ENCODE data around the gene ZBTB46.

ZBTB46 gene

GRCh38 chr20:63765082-63765873 lies 65.8 kb downstream of the ZBTB46 start:
- no peak for DNase-seq

- no peak for DNase-seq
Measured at GRCh38 chr20:63759377-63759901, 71.6 kb downstream of the ZBTB46 start.

- DNase-seq = no peak
Measured at GRCh38 chr20:63758152-63758551, 72.9 kb downstream of the ZBTB46 start.

- no peak for DNase-seq
Measured at GRCh38 chr20:63756648-63756991, 74.4 kb downstream of the ZBTB46 start.

GRCh38 chr20:63755933-63756647 lies 75.0 kb downstream of the ZBTB46 start:
- DNase-seq = no peak

- DNase-seq = no peak
Measured at GRCh38 chr20:63754008-63754407, 77.1 kb downstream of the ZBTB46 start.

- no peak for DNase-seq
Measured at GRCh38 chr20:63753381-63753780, 77.7 kb downstream of the ZBTB46 start.

- DNase-seq = no peak
Measured at GRCh38 chr20:63752411-63753101, 78.5 kb downstream of the ZBTB46 start.

GRCh38 chr20:63751471-63752271 lies 79.4 kb downstream of the ZBTB46 start:
- no peak for DNase-seq

GRCh38 chr20:63750807-63751470 lies 80.1 kb downstream of the ZBTB46 start:
- DNase-seq = no peak

- no peak for DNase-seq
Measured at GRCh38 chr20:63749597-63750508, 81.2 kb downstream of the ZBTB46 start.

- no peak for DNase-seq
Measured at GRCh38 chr20:63748934-63749270, 82.2 kb downstream of the ZBTB46 start.

- DNase-seq = no peak
Measured at GRCh38 chr20:63748070-63748933, 82.8 kb downstream of the ZBTB46 start.

GRCh38 chr20:63747622-63748069 lies 83.4 kb downstream of the ZBTB46 start:
- no peak for DNase-seq

GRCh38 chr20:63746751-63747315 lies 84.2 kb downstream of the ZBTB46 start:
- DNase-seq = no peak

GRCh38 chr20:63745961-63746731 lies 84.9 kb downstream of the ZBTB46 start:
- no peak for DNase-seq

GRCh38 chr20:63745424-63745805 lies 85.6 kb downstream of the ZBTB46 start:
- DNase-seq = no peak

GRCh38 chr20:63744574-63745423 lies 86.3 kb downstream of the ZBTB46 start:
- DNase-seq = no peak

All from NCI-H446 treated with DMSO at 0.1 percent for 48 hours (cell line).